CD14-positive monocyte (primary cell): Measurements from ENCODE around the gene ADAMTSL2. TPM values are rescaled to one million over a fixed set of nuclear protein-coding genes. Genes with fewer than 3 reads are reported as not detected.

ENCODE experiments used
- DNase-seq, 3 donors: peaks; one replicate each; pipeline ENCODE4 v3.0.0-alpha.2; 2011 to 2022
- H2AFZ ChIP-seq: 2 replicates; pipeline ENCODE4 v1.6.0; 2012; ENCODE audit warnings: mild to moderate bottlenecking, low read depth, low read length, inconsistent platforms; ENCODE audit not compliant: insufficient read depth, poor library complexity, severe bottlenecking
- H3K27ac ChIP-seq, 2 donors: 1 replicate in 1 of 2; 2 replicates in 1 of 2; pipeline ENCODE4 v1.5.1; 2012 to 2013; ENCODE audit warnings: low read length in 2 of 2, control low read depth in 1 of 2, inconsistent platforms in 1 of 2, low read depth in 1 of 2, mild to moderate bottlenecking in 1 of 2
- H3K27me3 ChIP-seq, 2 donors: one replicate each; pipeline versions ENCODE4 v1.6.0 to v1.6.1; 2011 to 2013; ENCODE audit warnings: low read length in 2 of 2; ENCODE audit not compliant: control insufficient read depth in 2 of 2, insufficient read depth in 2 of 2
- H3K36me3 ChIP-seq, 2 donors: replicated peaks in 1 of 2; 1 replicate in 1 of 2; 2 replicates in 1 of 2; pipeline versions ENCODE4 v1.5.1 to v1.6.1; 2012 to 2013; ENCODE audit warnings: low read length in 2 of 2, control low read depth in 1 of 2, inconsistent platforms in 1 of 2, mild to moderate bottlenecking in 1 of 2; ENCODE audit not compliant: insufficient read depth in 2 of 2, control insufficient read depth in 1 of 2
- H3K4me1 ChIP-seq, 2 donors: 1 replicate in 1 of 2; 2 replicates in 1 of 2; pipeline versions ENCODE4 v1.5.1 to v1.6.1; 2012 to 2013; ENCODE audit warnings: low read length in 2 of 2, control low read depth in 1 of 2, inconsistent platforms in 1 of 2, mild to moderate bottlenecking in 1 of 2, moderate library complexity in 1 of 2; ENCODE audit not compliant: insufficient read depth in 2 of 2, control insufficient read depth in 1 of 2
- H3K4me2 ChIP-seq: replicated peaks from 2 replicates; pipeline ENCODE3; 2012; ENCODE audit warnings: low read length, moderate library complexity, mild to moderate bottlenecking; ENCODE audit not compliant: poor library complexity, severe bottlenecking; ENCODE audit errors: extremely low read depth
- H3K4me3 ChIP-seq, 3 experiments: fragments of 200-600 bp in 1 of 3; sonication (generic) in 1 of 3; replicated peaks in 1 of 3; 1 replicate in 2 of 3; 2 replicates in 1 of 3; pipeline ENCODE4 v1.5.1; 2011 to 2013; ENCODE audit warnings: low read length in 3 of 3, mild to moderate bottlenecking in 3 of 3, control low read depth in 2 of 3, low read depth in 2 of 3, inconsistent platforms in 1 of 3, moderate library complexity in 1 of 3
- H3K79me2 ChIP-seq: 2 replicates; pipeline ENCODE4 v1.6.0; 2012; ENCODE audit warnings: mild to moderate bottlenecking, control low read depth, inconsistent platforms, low read length, moderate library complexity; ENCODE audit not compliant: insufficient read depth
- H3K9ac ChIP-seq: 2 replicates; pipeline ENCODE4 v1.6.0; 2017; ENCODE audit warnings: low read length, mild to moderate bottlenecking; ENCODE audit not compliant: insufficient read depth, poor library complexity, severe bottlenecking
- H3K9me3 ChIP-seq, 2 donors: replicated peaks in 1 of 2; 1 replicate in 1 of 2; 2 replicates in 1 of 2; pipeline versions ENCODE4 v1.5.1 to v1.6.1; 2012 to 2013; ENCODE audit warnings: low read length in 2 of 2, control low read depth in 1 of 2; ENCODE audit not compliant: control insufficient read depth in 1 of 2, insufficient read depth in 1 of 2
- H4K20me1 ChIP-seq: 2 replicates; pipeline ENCODE4 v1.6.0; 2012; ENCODE audit warnings: mild to moderate bottlenecking, low read length, control low read depth, moderate library complexity; ENCODE audit not compliant: insufficient read depth
- H3K27ac Mint-ChIP-seq, 7 donors: one replicate each; pipeline ENCODE4 v1.8.0; 2020; ENCODE audit warnings: mild to moderate bottlenecking in 7 of 7, mixed read lengths in 7 of 7, moderate library complexity in 6 of 7, inconsistent platforms in 2 of 7
- H3K27me3 Mint-ChIP-seq, 3 donors: one replicate each; pipeline ENCODE4 v1.8.0; 2021 to 2022; ENCODE audit warnings: low read depth in 3 of 3, mild to moderate bottlenecking in 3 of 3, mixed read lengths in 3 of 3, moderate library complexity in 3 of 3, inconsistent platforms in 1 of 3
- H3K36me3 Mint-ChIP-seq, 2 donors: one replicate each; pipeline ENCODE4 v1.8.0; 2020; ENCODE audit warnings: mixed read lengths in 2 of 2, inconsistent platforms in 1 of 2, mild to moderate bottlenecking in 1 of 2
- H3K4me1 Mint-ChIP-seq: one replicate; pipeline ENCODE4 v1.8.0; 2020; ENCODE audit warnings: mild to moderate bottlenecking, mixed read lengths
- H3K4me3 Mint-ChIP-seq, 2 donors: one replicate each; pipeline ENCODE4 v1.8.0; 2020; ENCODE audit warnings: mild to moderate bottlenecking in 2 of 2, mixed read lengths in 2 of 2, moderate library complexity in 1 of 2
- H3K9me3 Mint-ChIP-seq, 7 donors: one replicate each; pipeline ENCODE4 v1.8.0; 2020 to 2022; ENCODE audit warnings: mixed read lengths in 7 of 7, mild to moderate bottlenecking in 6 of 7, moderate library complexity in 6 of 7, inconsistent platforms in 2 of 7
- CTCF ChIP-seq: fragments of 200-600 bp; IDR thresholded peaks from one replicate; pipeline ENCODE4 v1.8.0; 2022; ENCODE audit warnings: antibody characterized with exemption, mild to moderate bottlenecking
- WGBS: methylation state at CpG from one replicate; pipeline ENCODE4 v1.1.5; 2013; ENCODE audit warnings: missing lambda C conversion rate; ENCODE audit not compliant: insufficient coverage; 5-methylcytosine and 5-hydroxymethylcytosine counted together
- intact Hi-C, 2 donors: fragments of 100-400 bp; cut with micrococcal nuclease; formaldehyde crosslinking; loops; one replicate each; pipeline versions ENCODE4 v1.15.0 to v1.15.1; 2023
- polyA plus RNA-seq, 3 donors: library from polyadenylated mRNA; depleted of rRNA in 1 of 3; unstranded in 2 of 3; stranded (reverse) in 1 of 3; fragments of 300-500 nt in 2 of 3; fragments of >200 nt in 1 of 3; fragmentation: Illumina TruSeq in 2 of 3; gene quantifications; 1 replicate in 2 of 3; 2 replicates in 1 of 3; pipeline ENCODE4 v1.2.3, GENCODE V29; 2012 to 2021

ADAMTSL2 gene
- polyA plus RNA-seq, 3 donors: 0.08 TPM; not detected in 2

- Histone ChIP-seq H3K9me3 (no peaks in the 10 kb centered on the region), H3K9ac (no peak overlapping the region), H3K36me3 (no peaks in the 10 kb centered on the region), H3K4me2 (no peak overlapping the region), H3K4me1 (peaks cover 16 to 22% of the 10 kb centered on the region in 2 donors), H2AFZ (no peak overlapping the region), H3K79me2 (no peaks in the 10 kb centered on the region), H3K4me3 (no peak overlapping the region), H3K27me3 (peaks cover 0 to 42% of the 10 kb centered on the region in 2 donors), H3K27ac (no peak overlapping the region), H4K20me1 (no peaks in the 10 kb centered on the region)
- no peak for DNase-seq
- Mint-ChIP-seq H3K36me3 (no peaks in the 10 kb centered on the region), H3K4me3 (no peak overlapping the region), H3K27me3 (peaks cover 45 to 71% (median 47%) of the 10 kb centered on the region in 3 donors), H3K4me1 (peaks cover 19% of the 10 kb centered on the region), H3K27ac (no peak overlapping the region), H3K9me3 (peaks cover 0 to 2% (median 0%) of the 10 kb centered on the region in 7 donors)
- no peak for TF ChIP-seq CTCF
- intact Hi-C loops: no loop called here
- WGBS: 92% methylated on average over 13 of the region's 14 CpGs
Measured at GRCh38 chr9:133538176-133538575, 3.7 kb downstream of the ADAMTSL2 start.

GRCh38 chr9:133538851-133539833 is 4.6 kb downstream of the ADAMTSL2 start:
- Histone ChIP-seq H3K4me1 (peaks cover 16 to 22% of the 10 kb centered on the region in 2 donors), H2AFZ (peak overlapping the region; percentile 53), H3K27me3 (peaks cover 0 to 33% of the 10 kb centered on the region in 2 donors), H3K9ac (no peak overlapping the region), H3K27ac (no peak overlapping the region), H3K4me3 (peak overlapping the region in 1 of 3 experiments; percentile 53), H3K4me2 (peak overlapping the region; percentile 51), H3K79me2 (no peaks in the 10 kb centered on the region), H4K20me1 (no peaks in the 10 kb centered on the region), H3K36me3 (no peaks in the 10 kb centered on the region), H3K9me3 (no peaks in the 10 kb centered on the region)
- H3K27me3 Mint-ChIP-seq: peaks cover 38 to 61% (median 38%) of the 10 kb centered on the region in 3 donors
- H3K27ac Mint-ChIP-seq: peak overlapping the region in 1 of 7 donors; percentile 41
- no peak for TF ChIP-seq CTCF
- 35% methylated on average over 45 of the region's 47 CpGs for WGBS
- H3K4me3 Mint-ChIP-seq: peak overlapping the region in 1 of 2 donors; percentile 90
- DNase-seq: peak in 2 of 3 donors; percentile 4 to 10
- peaks cover 18% of the 10 kb centered on the region for H3K4me1 Mint-ChIP-seq
- peaks cover 0 to 2% (median 0%) of the 10 kb centered on the region in 7 donors for H3K9me3 Mint-ChIP-seq
- intact Hi-C loops: no loop called here
- H3K36me3 Mint-ChIP-seq: no peaks in the 10 kb centered on the region
